Smooth muscle cell (in vitro differentiated cells): ENCODE results near the gene LHPP. TPM values are rescaled to one million over a fixed set of nuclear protein-coding genes. Genes with fewer than 3 reads are reported as not detected.

ENCODE experiments used
- DNase-seq: peaks from one replicate; lab custom pipeline; 2025; ENCODE audit not compliant: unreplicated experiment; lab: John Stamatoyannopoulos, UW
- H2AFZ ChIP-seq: fragments of 200-600 bp; sonication (generic); 2 replicates; pipeline ENCODE4 v1.6.0; 2016; ENCODE audit warnings: antibody characterized with exemption, low read depth, mild to moderate bottlenecking
- H3F3A ChIP-seq: fragments of 200-600 bp; sonication (generic); 2 replicates; pipeline ENCODE4 v1.6.0; 2017; ENCODE audit warnings: antibody characterized with exemption, low read depth
- H3K27ac ChIP-seq: fragments of 200-600 bp; sonication (generic); 2 replicates; pipeline ENCODE4 v1.5.1; 2016; ENCODE audit warnings: low read depth, mild to moderate bottlenecking
- H3K27me3 ChIP-seq: fragments of 200-600 bp; sonication (generic); 2 replicates; pipeline ENCODE4 v1.6.1; 2016; ENCODE audit warnings: low read depth, mild to moderate bottlenecking
- H3K36me3 ChIP-seq: fragments of 200-600 bp; sonication (generic); 2 replicates; pipeline ENCODE4 v1.5.1; 2016; ENCODE audit warnings: low read depth
- H3K4me1 ChIP-seq: fragments of 200-600 bp; sonication (generic); 2 replicates; pipeline ENCODE4 v1.5.1; 2016; ENCODE audit warnings: low read depth
- H3K4me2 ChIP-seq: fragments of 200-600 bp; sonication (generic); 2 replicates; pipeline ENCODE4 v1.6.0; 2016; ENCODE audit warnings: mild to moderate bottlenecking
- H3K4me3 ChIP-seq: fragments of 200-600 bp; sonication (generic); 2 replicates; pipeline ENCODE4 v1.5.1; 2016; ENCODE audit warnings: mild to moderate bottlenecking
- H3K79me2 ChIP-seq: fragments of 200-600 bp; sonication (generic); 2 replicates; pipeline ENCODE4 v1.6.0; 2016; ENCODE audit warnings: low read depth, mild to moderate bottlenecking
- H3K9ac ChIP-seq: fragments of 200-600 bp; sonication (generic); 2 replicates; pipeline ENCODE4 v1.6.0; 2016; ENCODE audit warnings: low read depth
- H3K9me3 ChIP-seq: fragments of 200-600 bp; sonication (generic); replicated peaks from 2 replicates; pipeline ENCODE4 v1.5.1; 2016; ENCODE audit warnings: low read depth
- H4K20me1 ChIP-seq: fragments of 200-600 bp; sonication (generic); 2 replicates; pipeline ENCODE4 v1.6.0; 2016; ENCODE audit warnings: low read depth
- CTCF ChIP-seq: fragments of 200-600 bp; sonication (generic); IDR thresholded peaks from 2 replicates; pipeline ENCODE4 v1.5.1; 2017; ENCODE audit warnings: borderline replicate concordance, mild to moderate bottlenecking, antibody characterized with exemption; ENCODE audit not compliant: insufficient read depth, poor library complexity, severe bottlenecking
- WGBS: methylation state at CpG from one replicate; pipeline ENCODE4 v1.1.7; 2016; ENCODE audit warnings: low lambda C conversion rate; 5-methylcytosine and 5-hydroxymethylcytosine counted together
- polyA plus RNA-seq: library from polyadenylated mRNA; unstranded; fragments of >200 nt; fragmentation: Nextera tagmentation; extraction: Ambion mirVana; gene quantifications from 2 replicates; pipeline ENCODE4 v1.2.1, GENCODE V29; 2016
- total RNA-seq: library from RNA; depleted of rRNA; stranded (reverse); fragments of >200 nt; gene quantifications from 2 replicates; pipeline ENCODE4 v1.2.3, GENCODE V29; 2014

The LHPP gene
- total and polyA plus RNA-seq, 2 experiments from 2014 or later: 7.6 to 14.0 TPM

GRCh38 chr10:124541076-124541903 is 79.7 kb downstream of the LHPP start:
- Histone ChIP-seq H4K20me1 (no peaks in the 10 kb centered on the region), H3K4me1 (no peaks in the 10 kb centered on the region), H3K9ac (no peak overlapping the region), H3K79me2 (no peaks in the 10 kb centered on the region), H3K27ac (no peak overlapping the region), H3F3A (no peaks in the 10 kb centered on the region), H3K9me3 (no peaks in the 10 kb centered on the region), H3K36me3 (no peaks in the 10 kb centered on the region), H3K4me3 (no peak overlapping the region), H2AFZ (no peak overlapping the region), H3K4me2 (no peak overlapping the region), H3K27me3 (no peaks in the 10 kb centered on the region)
- no peak for TF ChIP-seq CTCF
- DNase-seq: no peak
- 87% methylated on average over 23 of the region's 23 CpGs for WGBS

- H3K4me3 ChIP-seq: no peak overlapping the region
- no peaks in the 10 kb centered on the region for H3K36me3 ChIP-seq
- no peak for TF ChIP-seq CTCF
- no peak overlapping the region for H3K4me2 ChIP-seq
- 92% methylated on average over 3 of the region's 3 CpGs for WGBS
- H4K20me1 ChIP-seq: no peaks in the 10 kb centered on the region
- H3K4me1 ChIP-seq: no peaks in the 10 kb centered on the region
- no peaks in the 10 kb centered on the region for H3K79me2 ChIP-seq
- H2AFZ ChIP-seq: no peak overlapping the region
- no peaks in the 10 kb centered on the region for H3F3A ChIP-seq
- no peak for DNase-seq
- H3K9me3 ChIP-seq: no peaks in the 10 kb centered on the region
- no peak overlapping the region for H3K9ac ChIP-seq
- H3K27ac ChIP-seq: no peak overlapping the region
- no peaks in the 10 kb centered on the region for H3K27me3 ChIP-seq
These were observed 80.7 kb downstream of the LHPP start for GRCh38 chr10:124542336-124542735.

- Histone ChIP-seq H3K27ac (no peak overlapping the region), H3K36me3 (no peaks in the 10 kb centered on the region), H3K4me3 (no peak overlapping the region), H3K79me2 (no peaks in the 10 kb centered on the region), H3K4me1 (no peaks in the 10 kb centered on the region), H2AFZ (no peak overlapping the region), H3K27me3 (no peaks in the 10 kb centered on the region), H3K4me2 (no peak overlapping the region), H4K20me1 (no peaks in the 10 kb centered on the region), H3K9me3 (no peaks in the 10 kb centered on the region), H3F3A (no peaks in the 10 kb centered on the region), H3K9ac (no peak overlapping the region)
- WGBS: over 99% methylated on average over 13 of the region's 13 CpGs
- DNase-seq: no peak
- TF ChIP-seq CTCF: no peak
These were observed 81.5 kb downstream of the LHPP start for GRCh38 chr10:124543146-124543545.

GRCh38 chr10:124543971-124544370 is 82.3 kb downstream of the LHPP start:
- Histone ChIP-seq H3K9me3 (no peaks in the 10 kb centered on the region), H3K4me1 (no peaks in the 10 kb centered on the region), H3K27ac (no peak overlapping the region), H2AFZ (no peak overlapping the region), H3K9ac (no peak overlapping the region), H3F3A (no peaks in the 10 kb centered on the region), H3K4me2 (no peak overlapping the region), H3K4me3 (no peak overlapping the region), H4K20me1 (no peaks in the 10 kb centered on the region), H3K79me2 (no peaks in the 10 kb centered on the region), H3K36me3 (no peaks in the 10 kb centered on the region), H3K27me3 (no peaks in the 10 kb centered on the region)
- TF ChIP-seq CTCF: no peak
- WGBS: 97% methylated on average over 12 of the region's 12 CpGs
- DNase-seq: no peak
